ENCODE measurements around the gene PDIK1L.

DNA sequence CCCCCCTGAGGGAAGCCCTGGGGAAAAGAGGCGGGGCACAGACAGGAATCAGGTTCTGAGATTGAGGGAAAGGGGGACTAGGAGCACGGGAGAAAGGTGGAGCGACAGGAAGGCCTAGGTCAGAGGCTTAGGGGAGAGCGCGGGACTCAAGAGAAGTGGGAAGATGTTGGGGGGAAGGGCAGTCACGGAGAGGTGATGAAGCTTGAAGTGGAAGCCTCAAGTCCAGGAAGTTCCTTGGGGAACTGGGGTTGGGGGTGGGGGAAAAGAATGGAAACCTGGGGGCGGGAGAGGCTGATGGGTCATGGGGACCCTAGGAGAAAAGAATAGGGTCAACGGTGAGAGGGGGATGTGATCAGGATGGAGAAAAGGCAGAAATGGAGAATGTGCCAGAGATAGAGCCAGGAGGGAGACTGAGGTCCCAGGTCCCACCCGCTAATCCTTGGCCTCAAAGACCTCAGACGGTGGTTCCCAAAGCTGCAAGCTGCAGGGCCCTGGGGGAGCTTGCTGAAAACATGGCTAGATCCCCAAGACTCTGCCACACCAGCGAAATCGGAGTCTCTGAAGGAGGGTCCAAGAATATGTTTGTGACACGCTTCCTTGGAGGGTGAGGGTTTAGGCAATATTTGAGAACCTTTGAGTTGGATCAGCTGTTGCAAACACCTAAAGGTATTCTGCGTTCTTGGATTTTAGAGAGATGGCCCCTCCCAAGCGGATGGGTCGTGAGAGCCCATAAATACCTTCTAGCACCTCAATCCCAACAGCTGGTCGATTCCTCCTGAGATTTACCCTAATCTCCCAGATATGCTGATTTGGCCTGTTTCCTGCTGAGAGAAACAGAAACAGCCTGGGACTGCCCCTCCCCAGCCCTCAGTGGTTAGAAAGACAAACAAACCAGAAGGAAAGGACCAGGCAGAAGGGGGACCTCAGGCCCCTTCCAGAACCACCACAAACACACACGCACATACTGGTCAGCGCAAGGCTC is 53.5 kb downstream of the PDIK1L start:
- TF ChIP-seq CTCF (IDR thresholded peaks at IDR 0.05) (no peak), POLR2AphosphoS5 (IDR thresholded peaks at IDR 0.05) (no peak)
